SK-N-SH treated with all-trans-retinoic acid at 6 μM for 48 hours (cell line): Measurements from ENCODE around the gene CEMIP.

Source experiments
- ARNTL ChIP-seq: fragments of 450-650 bp; formaldehyde crosslinking; IDR thresholded peaks from 2 replicates; pipeline ENCODE4 v1.5.0; 2020; ENCODE audit warnings: low read depth, mild to moderate bottlenecking, moderate library complexity, borderline replicate concordance
- CSDC2 ChIP-seq: fragments of 250-450 bp; sonication (Bioruptor Pico); IDR thresholded peaks from 2 replicates; pipeline ENCODE4 v1.5.0; 2020; ENCODE audit warnings: mild to moderate bottlenecking, moderate library complexity
- GLIS3 ChIP-seq: fragments of 250-450 bp; sonication (Bioruptor Pico); IDR thresholded peaks from 2 replicates; pipeline ENCODE4 v1.5.0; 2020; ENCODE audit warnings: mild to moderate bottlenecking, moderate library complexity
- OSR1 ChIP-seq: fragments of 250-450 bp; sonication (Bioruptor Pico); IDR thresholded peaks from 2 replicates; pipeline ENCODE4 v1.8.0; 2022; ENCODE audit warnings: moderate library complexity, mild to moderate bottlenecking, inconsistent platforms
- SNAI2 ChIP-seq: fragments of 250-450 bp; sonication (Bioruptor Pico); IDR thresholded peaks from 2 replicates; pipeline ENCODE4 v1.5.0; 2020; ENCODE audit warnings: mild to moderate bottlenecking, moderate library complexity
- TOX ChIP-seq: fragments of 250-450 bp; sonication (Bioruptor Pico); IDR thresholded peaks from 2 replicates; pipeline ENCODE4 v1.8.0; 2021; ENCODE audit warnings: mild to moderate bottlenecking, moderate library complexity, borderline replicate concordance
- ZNF70 ChIP-seq: fragments of 450-650 bp; formaldehyde crosslinking; IDR thresholded peaks from 2 replicates; pipeline ENCODE4 v1.5.0; 2020; ENCODE audit warnings: mild to moderate bottlenecking, moderate library complexity
- TF ChIP-seq, protein P1 (sequence below): fragments of 250-450 bp; sonication (Bioruptor Pico); IDR thresholded peaks from 2 replicates; pipeline ENCODE4 v1.8.0; 2020; ENCODE audit warnings: mild to moderate bottlenecking, moderate library complexity, borderline replicate concordance
- TF ChIP-seq, protein P2 (sequence below): fragments of 250-450 bp; sonication (Bioruptor Pico); IDR thresholded peaks from 2 replicates; pipeline ENCODE4 v1.5.1; 2020; ENCODE audit warnings: low read depth, mild to moderate bottlenecking, moderate library complexity

DNA sequence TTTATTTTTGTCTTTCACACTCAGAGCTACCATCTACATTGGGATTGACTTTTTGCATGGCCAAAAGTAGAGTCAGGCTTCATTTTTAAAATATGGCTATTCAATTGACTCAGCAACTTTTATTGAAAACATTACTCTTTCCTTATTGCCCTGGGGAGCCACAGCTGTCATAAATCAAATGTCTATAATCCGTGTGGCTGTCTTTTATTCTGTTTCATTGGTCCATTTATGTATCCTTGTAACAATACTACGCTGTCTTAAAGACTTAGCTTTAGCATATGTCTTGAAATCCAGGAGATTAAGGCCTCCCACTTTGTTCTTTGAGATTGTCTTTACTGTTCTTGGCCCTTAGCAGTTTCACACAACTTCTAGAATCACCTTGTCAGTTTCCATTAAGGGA is 55.2 kb downstream of the CEMIP start:
- no peak for TF ChIP-seq CSDC2
- no peak for TF ChIP-seq OSR1 (CRISPR knock-in tag)
- TF ChIP-seq, protein P1, sequence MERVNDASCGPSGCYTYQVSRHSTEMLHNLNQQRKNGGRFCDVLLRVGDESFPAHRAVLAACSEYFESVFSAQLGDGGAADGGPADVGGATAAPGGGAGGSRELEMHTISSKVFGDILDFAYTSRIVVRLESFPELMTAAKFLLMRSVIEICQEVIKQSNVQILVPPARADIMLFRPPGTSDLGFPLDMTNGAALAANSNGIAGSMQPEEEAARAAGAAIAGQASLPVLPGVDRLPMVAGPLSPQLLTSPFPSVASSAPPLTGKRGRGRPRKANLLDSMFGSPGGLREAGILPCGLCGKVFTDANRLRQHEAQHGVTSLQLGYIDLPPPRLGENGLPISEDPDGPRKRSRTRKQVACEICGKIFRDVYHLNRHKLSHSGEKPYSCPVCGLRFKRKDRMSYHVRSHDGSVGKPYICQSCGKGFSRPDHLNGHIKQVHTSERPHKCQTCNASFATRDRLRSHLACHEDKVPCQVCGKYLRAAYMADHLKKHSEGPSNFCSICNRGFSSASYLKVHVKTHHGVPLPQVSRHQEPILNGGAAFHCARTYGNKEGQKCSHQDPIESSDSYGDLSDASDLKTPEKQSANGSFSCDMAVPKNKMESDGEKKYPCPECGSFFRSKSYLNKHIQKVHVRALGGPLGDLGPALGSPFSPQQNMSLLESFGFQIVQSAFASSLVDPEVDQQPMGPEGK (CRISPR knock-in tag), result no peak
- TF ChIP-seq SNAI2 (CRISPR knock-in tag), result no peak
- no peak for TF ChIP-seq ARNTL (CRISPR knock-in tag)
- no peak for TF ChIP-seq ZNF70 (CRISPR knock-in tag)
- no peak for TF ChIP-seq GLIS3 (CRISPR knock-in tag)
- no peak for TF ChIP-seq TOX
- TF ChIP-seq, protein P2, sequence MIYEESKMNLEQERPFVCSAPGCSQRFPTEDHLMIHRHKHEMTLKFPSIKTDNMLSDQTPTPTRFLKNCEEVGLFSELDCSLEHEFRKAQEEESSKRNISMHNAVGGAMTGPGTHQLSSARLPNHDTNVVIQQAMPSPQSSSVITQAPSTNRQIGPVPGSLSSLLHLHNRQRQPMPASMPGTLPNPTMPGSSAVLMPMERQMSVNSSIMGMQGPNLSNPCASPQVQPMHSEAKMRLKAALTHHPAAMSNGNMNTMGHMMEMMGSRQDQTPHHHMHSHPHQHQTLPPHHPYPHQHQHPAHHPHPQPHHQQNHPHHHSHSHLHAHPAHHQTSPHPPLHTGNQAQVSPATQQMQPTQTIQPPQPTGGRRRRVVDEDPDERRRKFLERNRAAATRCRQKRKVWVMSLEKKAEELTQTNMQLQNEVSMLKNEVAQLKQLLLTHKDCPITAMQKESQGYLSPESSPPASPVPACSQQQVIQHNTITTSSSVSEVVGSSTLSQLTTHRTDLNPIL, result no peak
